Vagina (tissue), 2 donors: Measurements from ENCODE around the gene CLRN3. TPM values are rescaled to one million over a fixed set of nuclear protein-coding genes. Genes with fewer than 3 reads are reported as not detected.

Experiments
- DNase-seq, 2 donors: peaks; one replicate each; pipeline ENCODE4 v3.0.0-alpha.2; 2017; ENCODE audit errors: extremely low spot score in 2 of 2
- H3K27ac ChIP-seq: fragments of 200-600 bp; sonication (generic); one replicate; pipeline ENCODE4 v1.5.1; 2019
- H3K27me3 ChIP-seq: fragments of 200-600 bp; sonication (generic); one replicate; pipeline ENCODE4 v1.5.1; 2019
- H3K36me3 ChIP-seq, 2 donors: fragments of 200-600 bp; sonication (generic); one replicate each; pipeline ENCODE4 v1.5.1; 2017 to 2019
- H3K4me1 ChIP-seq: fragments of 200-600 bp; sonication (generic); one replicate; pipeline ENCODE4 v1.5.1; 2019
- H3K4me3 ChIP-seq, 2 donors: fragments of 200-600 bp; sonication (generic); 1 replicate in 1 of 2; 2 replicates in 1 of 2; pipeline ENCODE4 v1.5.1; 2016 to 2019
- H3K9me3 ChIP-seq: fragments of 200-600 bp; sonication (generic); one replicate; pipeline ENCODE4 v1.5.1; 2019
- POLR2A ChIP-seq, 2 donors: fragments of 450-650 bp; IDR thresholded peaks; one replicate each; pipeline ENCODE4 v1.6.1; 2017; ENCODE audit warnings: antibody characterized with exemption in 2 of 2, mild to moderate bottlenecking in 2 of 2, moderate library complexity in 2 of 2
- POLR2AphosphoS5 ChIP-seq, 2 donors: sonication (generic); formaldehyde crosslinking; IDR thresholded peaks; one replicate each; pipeline ENCODE4 v1.9.0; 2017; ENCODE audit warnings: antibody characterized with exemption in 2 of 2, mild to moderate bottlenecking in 2 of 2, low read depth in 1 of 2; ENCODE audit not compliant: insufficient read depth in 1 of 2
- intact Hi-C: fragments of 100-400 bp; cut with DNase I; formaldehyde crosslinking; loops from one replicate; pipeline ENCODE4 v1.15.1; 2023
- total RNA-seq: library from RNA; depleted of rRNA; stranded (reverse); fragments of >200 nt; gene quantifications from one replicate; pipeline ENCODE4 v1.2.3, GENCODE V29; 2016
- TF ChIP-seq, protein P1 (sequence below), 3 experiments: fragments of 450-650 bp in 2 of 3; fragments of 200-600 bp in 1 of 3; sonication (generic) in 1 of 3; IDR thresholded peaks; one replicate each; pipeline ENCODE4 v1.5.1; 2017 to 2019; ENCODE audit warnings: antibody characterized with exemption in 3 of 3, mild to moderate bottlenecking in 2 of 3, moderate library complexity in 2 of 3

Gene CLRN3
- total RNA-seq, 1 donor from 2014 or later, result not detected

DNA sequence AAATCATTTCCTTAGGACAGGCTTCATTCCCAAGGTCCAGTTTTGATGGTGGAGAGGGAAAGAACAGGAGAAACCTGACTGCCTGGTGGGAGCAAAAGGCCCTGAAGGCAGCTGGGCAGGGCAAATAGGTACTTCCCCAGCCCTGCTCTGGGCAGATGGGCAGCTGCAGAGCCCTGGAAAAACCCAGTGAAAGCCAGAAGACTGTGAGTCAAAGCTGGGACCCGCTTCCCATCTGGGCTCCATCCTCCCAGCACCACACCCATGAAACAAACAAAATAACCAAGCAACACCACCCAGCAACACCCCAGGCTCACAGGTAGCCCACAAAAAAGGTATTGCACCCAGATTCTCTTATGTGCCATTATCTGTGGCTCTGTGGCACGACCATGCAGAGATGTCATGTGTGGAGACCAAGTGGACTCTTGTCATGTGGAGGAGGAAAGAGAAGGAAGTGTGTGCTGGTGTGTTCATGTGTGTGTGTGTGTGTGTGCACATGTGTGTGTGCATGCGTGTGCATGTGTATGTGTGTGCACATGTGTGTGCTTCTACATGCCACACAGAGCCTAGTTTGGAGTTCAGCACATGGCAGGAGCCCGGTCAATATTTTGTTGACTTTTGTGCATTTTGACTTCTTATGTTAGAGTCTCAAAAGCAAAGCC is 9.8 kb downstream of the CLRN3 start:
- TF ChIP-seq POLR2A (IDR thresholded peaks at IDR 0.05) (no peak), POLR2AphosphoS5 (IDR thresholded peaks at IDR 0.05; ENCODE audit: insufficient read depth in 1 of 2, low read depth in 1 of 2) (no peak)
- TF ChIP-seq, protein P1, sequence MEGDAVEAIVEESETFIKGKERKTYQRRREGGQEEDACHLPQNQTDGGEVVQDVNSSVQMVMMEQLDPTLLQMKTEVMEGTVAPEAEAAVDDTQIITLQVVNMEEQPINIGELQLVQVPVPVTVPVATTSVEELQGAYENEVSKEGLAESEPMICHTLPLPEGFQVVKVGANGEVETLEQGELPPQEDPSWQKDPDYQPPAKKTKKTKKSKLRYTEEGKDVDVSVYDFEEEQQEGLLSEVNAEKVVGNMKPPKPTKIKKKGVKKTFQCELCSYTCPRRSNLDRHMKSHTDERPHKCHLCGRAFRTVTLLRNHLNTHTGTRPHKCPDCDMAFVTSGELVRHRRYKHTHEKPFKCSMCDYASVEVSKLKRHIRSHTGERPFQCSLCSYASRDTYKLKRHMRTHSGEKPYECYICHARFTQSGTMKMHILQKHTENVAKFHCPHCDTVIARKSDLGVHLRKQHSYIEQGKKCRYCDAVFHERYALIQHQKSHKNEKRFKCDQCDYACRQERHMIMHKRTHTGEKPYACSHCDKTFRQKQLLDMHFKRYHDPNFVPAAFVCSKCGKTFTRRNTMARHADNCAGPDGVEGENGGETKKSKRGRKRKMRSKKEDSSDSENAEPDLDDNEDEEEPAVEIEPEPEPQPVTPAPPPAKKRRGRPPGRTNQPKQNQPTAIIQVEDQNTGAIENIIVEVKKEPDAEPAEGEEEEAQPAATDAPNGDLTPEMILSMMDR (IDR thresholded peaks at IDR 0.05), result no peak
- DNase-seq, result peak in 1 of 2 donors; percentile 12
- Histone ChIP-seq H3K36me3 (no peaks in the 10 kb centered on the region), H3K4me1 (no peaks in the 10 kb centered on the region), H3K9me3 (no peaks in the 10 kb centered on the region), H3K27ac (no peak overlapping the region), H3K4me3 (no peak overlapping the region), H3K27me3 (no peaks in the 10 kb centered on the region)
- intact Hi-C loops, result no loop called here

DNA sequence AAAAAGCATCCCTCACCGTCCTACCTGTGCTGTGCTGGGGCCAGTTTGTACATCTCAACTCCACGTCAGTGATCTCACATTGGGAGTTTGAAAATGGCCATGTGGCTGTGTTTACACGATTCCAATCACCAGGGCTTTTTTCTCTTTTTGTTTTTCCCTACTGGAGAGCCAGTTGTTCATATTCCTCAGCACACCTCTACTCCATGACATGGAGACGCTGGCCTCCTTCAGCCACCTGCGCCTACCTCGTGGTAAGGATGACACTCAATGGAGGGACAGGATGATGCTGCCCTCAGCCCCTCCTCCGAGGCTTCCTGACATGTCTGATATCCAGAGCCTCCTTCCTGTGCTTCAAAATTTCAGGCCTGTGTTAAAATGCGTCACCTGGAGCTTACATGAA is 10.3 kb downstream of the CLRN3 start:
- no peak overlapping the region for H3K4me3 ChIP-seq
- no peaks in the 10 kb centered on the region for H3K4me1 ChIP-seq
- TF ChIP-seq, protein P1 (IDR thresholded peaks at IDR 0.05), result no peak
- TF ChIP-seq POLR2A (IDR thresholded peaks at IDR 0.05) (no peak), POLR2AphosphoS5 (IDR thresholded peaks at IDR 0.05; ENCODE audit: insufficient read depth in 1 of 2, low read depth in 1 of 2) (no peak)
- DNase-seq, result no peak
- H3K36me3 ChIP-seq, result no peaks in the 10 kb centered on the region
- no peak overlapping the region for H3K27ac ChIP-seq
- intact Hi-C loops, result no loop called here
- H3K27me3 ChIP-seq, result no peaks in the 10 kb centered on the region
- H3K9me3 ChIP-seq, result no peaks in the 10 kb centered on the region

DNA sequence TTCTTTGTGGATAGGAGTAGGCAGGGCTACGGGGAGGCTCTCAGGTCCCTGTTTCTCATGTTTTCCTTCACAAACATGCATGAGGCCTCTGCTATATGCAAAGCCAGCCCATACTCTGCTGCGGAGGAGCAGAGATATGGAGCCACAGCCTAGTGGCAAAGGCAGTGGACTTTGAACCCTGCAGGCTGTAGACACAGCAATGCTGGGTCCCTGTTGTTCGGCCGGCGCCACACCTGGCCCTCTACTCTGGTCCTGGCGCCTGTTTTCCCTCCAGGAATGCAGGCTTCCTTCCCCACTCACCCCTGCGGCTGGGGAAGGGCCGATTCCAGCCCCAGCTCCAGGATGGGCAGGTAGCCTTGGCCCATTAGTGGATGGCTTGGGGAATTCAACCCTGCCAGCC is 11.5 kb downstream of the CLRN3 start:
- H3K9me3 ChIP-seq, result no peaks in the 10 kb centered on the region
- no peaks in the 10 kb centered on the region for H3K4me1 ChIP-seq
- DNase-seq, result no peak
- TF ChIP-seq, protein P1 (IDR thresholded peaks at IDR 0.05), result no peak
- TF ChIP-seq POLR2A (IDR thresholded peaks at IDR 0.05) (no peak), POLR2AphosphoS5 (IDR thresholded peaks at IDR 0.05; ENCODE audit: insufficient read depth in 1 of 2, low read depth in 1 of 2) (no peak)
- intact Hi-C loops, result no loop called here
- no peaks in the 10 kb centered on the region for H3K27me3 ChIP-seq
- H3K27ac ChIP-seq, result no peak overlapping the region
- no peak overlapping the region for H3K4me3 ChIP-seq
- no peaks in the 10 kb centered on the region for H3K36me3 ChIP-seq

DNA sequence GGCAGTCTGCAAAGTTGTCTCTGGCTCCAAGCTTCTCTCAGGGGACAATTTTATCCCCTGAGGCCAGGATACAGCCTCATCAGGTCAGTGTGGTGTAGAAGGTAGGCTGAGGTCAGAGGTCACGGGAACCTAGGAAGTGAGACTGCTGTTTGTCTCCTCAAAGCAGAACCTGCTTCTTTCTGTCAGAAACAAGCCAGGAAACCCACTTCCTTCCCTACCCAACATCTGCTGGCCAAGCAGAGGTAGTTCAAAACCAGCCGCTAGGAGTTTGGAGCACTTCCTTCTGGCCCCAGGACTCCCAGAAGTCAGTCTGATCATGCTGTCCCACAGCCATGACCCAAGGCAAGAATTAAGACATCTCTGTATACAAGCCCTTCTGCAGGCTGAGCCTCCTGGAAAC is 12.2 kb downstream of the CLRN3 start:
- no peak for DNase-seq
- intact Hi-C loops, result no loop called here
- no peaks in the 10 kb centered on the region for H3K27me3 ChIP-seq
- no peak overlapping the region for H3K27ac ChIP-seq
- no peaks in the 10 kb centered on the region for H3K36me3 ChIP-seq
- TF ChIP-seq, protein P1 (IDR thresholded peaks at IDR 0.05), result no peak
- TF ChIP-seq POLR2AphosphoS5 (IDR thresholded peaks at IDR 0.05; ENCODE audit: insufficient read depth in 1 of 2, low read depth in 1 of 2) (no peak), POLR2A (IDR thresholded peaks at IDR 0.05) (no peak)
- no peaks in the 10 kb centered on the region for H3K4me1 ChIP-seq
- no peaks in the 10 kb centered on the region for H3K9me3 ChIP-seq
- no peak overlapping the region for H3K4me3 ChIP-seq

DNA sequence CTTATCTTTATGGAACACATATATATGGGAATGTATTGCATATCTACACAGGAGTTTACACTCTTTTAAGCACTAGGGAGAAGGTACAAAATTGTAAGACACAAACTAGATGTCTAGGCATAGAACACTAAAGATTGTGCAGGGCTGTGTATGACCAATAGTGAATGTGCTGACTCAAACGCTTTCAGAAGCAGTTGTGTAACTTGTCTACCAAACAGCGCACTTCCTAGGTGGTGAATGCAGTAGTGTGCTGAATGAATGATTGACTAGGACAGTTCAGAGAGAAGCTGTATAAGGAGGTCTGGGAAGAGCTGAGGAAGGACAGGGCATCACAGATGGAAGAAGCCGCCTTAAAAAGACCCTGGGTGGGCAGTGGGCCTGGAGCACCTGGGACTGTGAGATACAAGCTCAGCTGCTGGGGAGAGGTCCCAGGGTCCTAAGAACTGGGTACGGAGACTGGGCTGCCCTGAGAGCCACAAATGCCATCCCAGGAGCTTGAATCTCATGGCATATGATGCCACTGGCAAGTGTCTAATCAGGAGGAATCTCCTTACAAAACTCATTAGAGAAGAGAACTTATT is 14.2 kb downstream of the CLRN3 start:
- no peak overlapping the region for H3K4me3 ChIP-seq
- no peaks in the 10 kb centered on the region for H3K9me3 ChIP-seq
- intact Hi-C loops, result no loop called here
- H3K4me1 ChIP-seq, result no peaks in the 10 kb centered on the region
- no peaks in the 10 kb centered on the region for H3K27me3 ChIP-seq
- no peak for TF ChIP-seq POLR2AphosphoS5 (IDR thresholded peaks at IDR 0.05; ENCODE audit: insufficient read depth in 1 of 2, low read depth in 1 of 2)
- TF ChIP-seq POLR2A (IDR thresholded peaks at IDR 0.05), result no peak
- TF ChIP-seq, protein P1 (IDR thresholded peaks at IDR 0.05), result no peak
- H3K36me3 ChIP-seq, result no peaks in the 10 kb centered on the region
- H3K27ac ChIP-seq, result no peak overlapping the region
- DNase-seq, result no peak
